GM23338 (cell line): Measurements from ENCODE around the gene HIVEP2. TPM values are rescaled to one million over a fixed set of nuclear protein-coding genes. Genes with fewer than 3 reads are reported as not detected.
A peak's percentile ranks its signal among the peaks of the same experiment; 100 is the strongest.

Experiments used
- ATAC-seq: fragments of 200-7000 bp; cut with Tn5 transposase; 3 replicates; pipeline ENCODE4 v1.9.1; 2020
- DNase-seq: peaks from one replicate; pipeline ENCODE4 v3.0.0-alpha.2; 2015; ENCODE audit warnings: low spot score
- H2AFZ ChIP-seq: fragments of 200-600 bp; sonication (generic); 2 replicates; pipeline ENCODE4 v1.8.0; 2016; ENCODE audit warnings: antibody characterized with exemption, mild to moderate bottlenecking, moderate library complexity
- H3F3A ChIP-seq: fragments of 200-600 bp; sonication (generic); replicated peaks from 2 replicates; pipeline ENCODE4 v1.8.0; 2017; ENCODE audit warnings: antibody characterized with exemption, mixed run types, low read depth
- H3K27ac ChIP-seq: fragments of 200-600 bp; sonication (generic); 2 replicates; pipeline ENCODE4 v1.6.1; 2016; ENCODE audit warnings: low read depth
- H3K27me3 ChIP-seq: fragments of 200-600 bp; sonication (generic); 2 replicates; pipeline ENCODE4 v1.8.0; 2016; ENCODE audit warnings: mild to moderate bottlenecking, mixed run types, moderate library complexity; ENCODE audit not compliant: insufficient read depth
- H3K36me3 ChIP-seq: fragments of 200-600 bp; sonication (generic); 2 replicates; pipeline ENCODE4 v1.8.0; 2016; ENCODE audit warnings: mild to moderate bottlenecking; ENCODE audit not compliant: insufficient read depth
- H3K4me1 ChIP-seq: fragments of 200-600 bp; sonication (generic); 2 replicates; pipeline ENCODE4 v1.8.0; 2016; ENCODE audit warnings: mild to moderate bottlenecking, moderate library complexity; ENCODE audit not compliant: insufficient read depth
- H3K4me2 ChIP-seq: fragments of 200-600 bp; sonication (generic); 2 replicates; pipeline ENCODE4 v1.7.1; 2017; ENCODE audit warnings: mixed run types
- H3K4me3 ChIP-seq: fragments of 200-600 bp; sonication (generic); 2 replicates; pipeline ENCODE4 v1.6.1; 2016; ENCODE audit warnings: mixed run types
- H3K79me2 ChIP-seq: fragments of 200-600 bp; sonication (generic); replicated peaks from 2 replicates; pipeline ENCODE4 v1.8.0; 2017; ENCODE audit warnings: mild to moderate bottlenecking; ENCODE audit not compliant: insufficient read depth
- H3K9me2 ChIP-seq: fragments of 200-600 bp; sonication (generic); 2 replicates; pipeline ENCODE4 v1.8.0; 2017; ENCODE audit not compliant: insufficient read depth
- H4K20me1 ChIP-seq: fragments of 200-600 bp; sonication (generic); replicated peaks from 2 replicates; pipeline ENCODE4 v1.8.0; 2017; ENCODE audit warnings: mild to moderate bottlenecking; ENCODE audit not compliant: insufficient read depth
- H3K27ac Mint-ChIP-seq: 2 replicates; pipeline ENCODE4 v1.8.0; 2020; ENCODE audit warnings: inconsistent platforms, mild to moderate bottlenecking, moderate library complexity, mixed read lengths
- H3K27me3 Mint-ChIP-seq: 3 replicates; pipeline ENCODE4 v1.8.0; 2022; ENCODE audit warnings: low read depth, mild to moderate bottlenecking, moderate library complexity, mixed read lengths, inconsistent platforms; ENCODE audit not compliant: insufficient read depth, poor library complexity
- H3K36me3 Mint-ChIP-seq: 3 replicates; pipeline ENCODE4 v1.8.0; 2021; ENCODE audit warnings: low read depth, mild to moderate bottlenecking, inconsistent platforms, moderate library complexity, mixed read lengths
- H3K4me1 Mint-ChIP-seq: 3 replicates; pipeline ENCODE4 v1.8.0; 2020; ENCODE audit warnings: mild to moderate bottlenecking, inconsistent platforms, mixed read lengths
- H3K4me3 Mint-ChIP-seq: 3 replicates; pipeline ENCODE4 v1.8.0; 2021; ENCODE audit warnings: moderate library complexity, mild to moderate bottlenecking, inconsistent platforms, mixed read lengths
- H3K9me3 Mint-ChIP-seq: 3 replicates; pipeline ENCODE4 v1.8.0; 2020; ENCODE audit warnings: moderate library complexity, mild to moderate bottlenecking, inconsistent platforms, mixed read lengths
- JUNB ChIP-seq: IDR thresholded peaks from one replicate; pipeline ENCODE4 v1.6.1; 2016; ENCODE audit warnings: antibody characterized with exemption; ENCODE audit not compliant: unreplicated experiment
- POLR2AphosphoS5 ChIP-seq: IDR thresholded peaks from 2 replicates; pipeline ENCODE4 v1.6.1; 2016; ENCODE audit warnings: antibody characterized with exemption, low read depth
- STAT1 ChIP-seq: IDR thresholded peaks from one replicate; pipeline ENCODE4 v1.6.1; 2016; ENCODE audit warnings: antibody characterized with exemption; ENCODE audit not compliant: unreplicated experiment
- ZNF331 ChIP-seq: fragments of 250-450 bp; sonication (Bioruptor Pico); IDR thresholded peaks from 2 replicates; pipeline ENCODE4 v1.5.0; 2020; ENCODE audit warnings: low read depth, mild to moderate bottlenecking, moderate library complexity
- ZNF462 ChIP-seq: fragments of 250-450 bp; sonication (Bioruptor Pico); IDR thresholded peaks from 2 replicates; pipeline ENCODE4 v1.5.0; 2020; ENCODE audit warnings: mild to moderate bottlenecking, moderate library complexity
- polyA plus RNA-seq: library from polyadenylated mRNA; unstranded; fragments of >200 nt; fragmentation: Nextera tagmentation; extraction: Ambion mirVana; gene quantifications from 2 replicates; pipeline ENCODE4 v1.2.1, GENCODE V29; 2016
- total RNA-seq: library from RNA; depleted of rRNA; stranded (reverse); fragments of >200 nt; shearing (Covaris generic); gene quantifications from 2 replicates; pipeline ENCODE4 v1.2.3, GENCODE V29; 2014

Gene HIVEP2
- total and polyA plus RNA-seq, 2 experiments from 2014 or later: 1.5 to 7.4 TPM

DNA sequence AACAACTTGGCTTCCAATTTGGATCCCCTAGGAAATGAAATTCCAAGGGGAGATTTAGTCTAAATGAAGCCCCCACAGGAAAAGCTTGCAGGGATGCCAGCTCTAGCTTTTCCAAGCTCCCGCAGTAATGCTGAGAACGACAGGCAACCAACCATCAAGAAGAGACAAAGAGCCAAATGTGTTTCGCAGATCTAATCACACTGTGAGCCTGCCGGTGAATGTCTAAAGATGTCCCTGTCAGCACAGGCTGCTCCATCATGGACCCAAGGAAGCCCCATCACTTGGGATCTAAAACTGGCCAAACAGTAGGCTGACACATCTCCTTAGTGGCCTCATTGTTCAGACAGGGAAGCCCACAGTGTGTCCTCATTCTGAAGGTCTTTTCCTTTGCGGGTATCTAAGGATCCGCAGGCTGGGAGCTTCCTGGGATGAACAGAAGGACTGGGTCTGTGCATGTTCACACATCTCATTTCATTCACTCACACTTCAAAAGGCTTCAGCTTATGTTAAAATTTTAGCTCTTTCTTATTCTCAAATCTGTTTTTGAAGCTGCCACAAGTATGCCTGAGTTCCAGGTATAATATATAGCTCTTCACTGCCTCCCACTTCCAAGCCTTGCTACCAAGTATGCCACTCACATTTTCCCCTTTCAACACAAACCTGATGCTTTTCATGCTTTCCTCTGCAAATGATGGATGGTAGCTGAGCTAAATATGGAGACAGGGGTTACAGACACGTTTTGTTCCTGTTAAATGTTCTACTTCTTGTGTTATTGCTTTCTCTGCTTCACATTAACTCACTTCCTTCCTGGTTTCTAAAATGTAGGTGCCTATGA, 229.8 kb downstream of the HIVEP2 start:
- H3K27me3 Mint-ChIP-seq: no peaks in the 10 kb centered on the region
- DNase-seq (no peak), ATAC-seq (no peak)
- H3K4me1 Mint-ChIP-seq: peaks cover 13% of the 10 kb centered on the region
- no peak overlapping the region for H3K4me3 ChIP-seq
- H3K79me2 ChIP-seq: no peaks in the 10 kb centered on the region
- no peaks in the 10 kb centered on the region for H3K27me3 ChIP-seq
- H3K9me3 Mint-ChIP-seq: no peaks in the 10 kb centered on the region; the same call in 2 of the 3 replicates
- no peak overlapping the region for H3K27ac Mint-ChIP-seq
- H3F3A ChIP-seq: 0 out of 2 replicates have a peak, but pooled peaks cover 4% of the 10 kb centered on the region
- H3K27ac ChIP-seq: no peak overlapping the region
- no peaks in the 10 kb centered on the region for H3K36me3 Mint-ChIP-seq
- no peak overlapping the region for H3K4me2 ChIP-seq
- no peaks in the 10 kb centered on the region for H4K20me1 ChIP-seq
- peak overlapping the region; percentile 90 for H2AFZ ChIP-seq
- no peak for TF ChIP-seq JUNB
- TF ChIP-seq STAT1: no peak
- no peak for TF ChIP-seq ZNF462
- no peak for TF ChIP-seq POLR2AphosphoS5
- peaks cover 10% of the 10 kb centered on the region; the same call in 1 of the 2 replicates for H3K9me2 ChIP-seq
- peaks cover 11% of the 10 kb centered on the region for H3K4me1 ChIP-seq
- no peak overlapping the region for H3K4me3 Mint-ChIP-seq
- H3K36me3 ChIP-seq: no peaks in the 10 kb centered on the region

DNA sequence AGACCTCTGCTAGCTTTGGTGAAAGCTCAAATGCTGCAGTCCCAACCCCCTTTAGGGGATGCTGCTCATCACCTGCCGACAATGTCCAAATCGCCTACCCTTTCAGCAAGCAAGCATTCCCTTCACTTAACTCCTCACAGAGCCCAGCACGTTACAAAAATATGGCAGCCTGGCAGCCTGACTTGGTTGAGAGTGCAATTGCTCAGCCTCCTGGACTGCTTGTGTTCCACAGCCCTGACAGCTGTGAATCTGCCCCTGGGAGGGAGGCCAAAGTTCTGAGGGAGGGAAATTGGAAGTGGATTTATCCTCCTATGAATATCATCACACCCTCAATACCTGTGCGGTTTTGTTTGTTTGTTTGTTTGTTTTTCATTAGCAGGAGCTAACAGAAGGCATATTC, 231.0 kb downstream of the HIVEP2 start:
- Mint-ChIP-seq H3K9me3 (no peaks in the 10 kb centered on the region; the same call in 2 of the 3 replicates), H3K36me3 (no peaks in the 10 kb centered on the region), H3K4me3 (no peak overlapping the region), H3K27ac (no peak overlapping the region), H3K4me1 (peaks cover 13% of the 10 kb centered on the region), H3K27me3 (no peaks in the 10 kb centered on the region)
- Histone ChIP-seq H3K4me3 (no peak overlapping the region), H3K79me2 (no peaks in the 10 kb centered on the region), H3F3A (0 out of 2 replicates have a peak, but pooled peaks cover 4% of the 10 kb centered on the region), H3K9me2 (peaks cover 10% of the 10 kb centered on the region; the same call in 1 of the 2 replicates), H2AFZ (no peak overlapping the region), H3K27ac (no peak overlapping the region), H3K27me3 (no peaks in the 10 kb centered on the region), H3K36me3 (no peaks in the 10 kb centered on the region), H3K4me2 (no peak overlapping the region), H3K4me1 (peaks cover 11% of the 10 kb centered on the region), H4K20me1 (no peaks in the 10 kb centered on the region)
- DNase-seq (no peak), ATAC-seq (no peak)
- TF ChIP-seq ZNF462 (no peak), ZNF331 (CRISPR knock-in tag) (no peak), STAT1 (no peak), JUNB (no peak)
